Muscle layer of duodenum (tissue), 2 donors: Measurements from ENCODE around the gene DTYMK.
A peak's percentile ranks its signal among the peaks of the same experiment; 100 is the strongest.

ENCODE experiments used
- H3K27ac ChIP-seq: one replicate; pipeline ENCODE4 v1.7.0; 2013; ENCODE audit warnings: mild to moderate bottlenecking, low read length
- H3K27me3 ChIP-seq: one replicate; pipeline ENCODE4 v1.7.0; 2013; ENCODE audit warnings: low read depth, mild to moderate bottlenecking, control low read depth, low read length
- H3K36me3 ChIP-seq, 2 donors: one replicate each; pipeline ENCODE4 v1.7.0; 2013; ENCODE audit warnings: low read length in 2 of 2, control low read depth in 1 of 2, mild to moderate bottlenecking in 1 of 2; ENCODE audit not compliant: insufficient read depth in 2 of 2, control insufficient read depth in 1 of 2
- H3K4me1 ChIP-seq, 2 donors: one replicate each; pipeline ENCODE4 v1.7.0; 2013; ENCODE audit warnings: low read length in 2 of 2, mild to moderate bottlenecking in 2 of 2, control low read depth in 1 of 2, moderate library complexity in 1 of 2; ENCODE audit not compliant: insufficient read depth in 2 of 2, control insufficient read depth in 1 of 2
- H3K4me3 ChIP-seq, 2 donors: one replicate each; pipeline ENCODE4 v1.7.0; 2013; ENCODE audit warnings: low read length in 2 of 2, low read depth in 1 of 2, mild to moderate bottlenecking in 1 of 2
- H3K9me3 ChIP-seq, 2 donors: one replicate each; pipeline ENCODE4 v1.7.0; 2013; ENCODE audit warnings: low read length in 2 of 2, control low read depth in 1 of 2, mild to moderate bottlenecking in 1 of 2; ENCODE audit not compliant: control insufficient read depth in 1 of 2
- donor health status: healthy.

Gene DTYMK

DNA sequence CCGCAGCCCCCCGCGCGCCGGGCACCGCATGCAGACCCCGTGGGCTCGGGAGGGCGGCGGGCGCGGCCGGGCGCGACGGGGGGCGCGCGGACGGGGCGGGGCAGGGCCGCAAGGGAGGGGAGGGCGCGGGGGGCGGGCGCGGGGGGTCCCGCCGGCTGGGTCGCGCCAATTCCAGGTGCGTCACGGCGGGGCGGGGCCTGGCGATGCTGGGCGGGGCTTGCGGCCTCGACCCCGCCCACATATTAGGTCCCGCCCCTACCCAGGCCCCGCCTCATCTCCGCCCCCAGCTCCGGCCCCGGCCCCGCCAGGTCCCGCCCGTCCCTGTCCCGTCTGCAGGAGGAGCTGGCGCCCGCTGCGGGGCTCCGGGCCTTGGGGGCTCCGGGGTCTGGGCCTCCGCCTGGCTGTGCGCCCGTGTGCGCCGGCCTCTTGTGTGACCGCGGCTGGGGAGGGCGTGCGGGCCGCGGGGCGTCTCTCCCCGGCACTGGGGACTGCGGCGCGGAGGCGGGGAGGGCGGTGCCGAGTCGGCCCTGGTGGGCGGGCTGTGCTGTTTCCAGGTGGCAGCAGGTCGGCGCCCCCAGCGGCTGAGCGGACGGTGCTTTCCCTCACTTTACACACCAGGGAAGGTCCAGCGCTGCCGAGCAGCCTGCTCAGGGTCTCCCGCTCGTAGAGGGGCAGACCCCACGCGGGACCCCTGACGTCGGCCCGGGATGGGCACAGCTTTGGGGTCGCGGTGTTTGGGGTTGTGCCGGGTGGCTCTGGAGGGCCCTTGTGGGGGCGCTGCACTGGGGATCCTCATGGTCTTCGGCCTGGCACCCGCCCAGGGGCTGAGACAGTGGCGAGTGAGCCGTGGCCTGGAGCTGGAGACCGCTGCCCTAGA lies 15.8 kb upstream of the DTYMK start:
- Histone ChIP-seq H3K36me3 (peaks cover 6 to 19% of the 10 kb centered on the region in 2 donors), H3K9me3 (no peaks in the 10 kb centered on the region), H3K27me3 (no peaks in the 10 kb centered on the region), H3K27ac (no peak overlapping the region), H3K4me3 (peak overlapping the region; percentile 66 to 84), H3K4me1 (peaks cover 0 to 18% of the 10 kb centered on the region in 2 donors)

DNA sequence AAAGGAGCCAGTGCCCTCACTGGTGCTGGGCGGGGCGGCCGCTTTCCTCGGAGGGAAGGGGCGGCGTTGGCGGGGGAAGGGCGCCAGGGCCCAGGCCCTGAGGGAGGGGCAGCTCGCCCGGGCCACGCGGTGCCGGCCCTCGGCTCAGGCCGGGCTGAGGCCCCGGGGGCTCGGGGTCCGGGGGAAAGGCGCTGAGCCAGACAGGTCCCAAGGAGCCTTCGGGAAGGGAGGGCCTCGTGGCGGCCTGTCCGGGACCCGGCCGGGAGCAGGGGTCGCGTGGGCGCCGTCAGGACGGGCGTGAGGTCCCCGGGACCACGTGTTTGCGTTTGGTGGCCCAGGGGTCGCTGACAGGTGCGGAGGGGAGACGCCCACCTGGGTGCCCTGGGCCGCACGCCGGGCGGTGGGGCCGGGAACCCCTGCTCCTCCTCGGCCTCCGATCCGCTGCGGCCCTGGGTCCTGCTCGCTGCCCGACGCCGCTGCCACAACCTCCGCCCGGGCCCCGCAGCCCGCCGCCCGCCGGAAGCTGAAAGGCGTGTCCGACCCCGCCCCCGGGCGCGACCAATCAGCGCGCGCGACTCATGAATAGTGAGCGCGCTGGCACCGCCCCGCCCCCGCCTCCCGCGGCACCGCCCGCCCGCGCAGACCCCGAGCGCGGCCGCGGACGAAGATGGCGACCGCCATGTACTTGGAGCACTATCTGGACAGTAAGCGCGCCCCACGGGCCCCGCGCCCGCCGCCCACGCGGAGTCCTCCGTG lies 15.0 kb upstream of the DTYMK start, which contains the start of gene ING5:
Gene ING5, plus strand, starts transcription at position 641 of the 756 bp plus-strand sequence. Its CDS starts 27 bp downstream, at position 668.
- H3K9me3 ChIP-seq: no peaks in the 10 kb centered on the region
- peaks cover 5 to 11% of the 10 kb centered on the region in 2 donors for H3K36me3 ChIP-seq
- H3K27ac ChIP-seq: no peak within 1 kb of the TSS
- H3K27me3 ChIP-seq: no peaks in the 10 kb centered on the region
- H3K4me3 ChIP-seq: peak within 1 kb of the TSS; percentile 66 to 84
- H3K4me1 ChIP-seq: peaks cover 0 to 18% of the 10 kb centered on the region in 2 donors

DNA sequence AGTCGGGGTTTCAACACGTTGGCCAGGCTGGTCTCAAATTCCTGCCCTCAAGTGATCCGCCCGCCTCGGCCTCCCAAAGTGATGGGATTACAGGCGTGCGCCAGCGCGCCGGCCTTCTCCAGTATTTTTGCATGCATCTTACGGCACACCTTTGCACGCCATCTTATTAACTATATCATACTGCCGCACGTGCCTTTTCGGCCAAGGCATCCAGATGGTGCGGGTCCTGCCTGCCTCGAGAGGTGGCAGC lies 14.5 kb upstream of the DTYMK start:
- peaks cover 0 to 18% of the 10 kb centered on the region in 2 donors for H3K4me1 ChIP-seq
- peak overlapping the region; percentile 52 to 75 for H3K4me3 ChIP-seq
- no peak overlapping the region for H3K27ac ChIP-seq
- no peaks in the 10 kb centered on the region for H3K27me3 ChIP-seq
- peaks cover 5 to 6% of the 10 kb centered on the region in 2 donors for H3K36me3 ChIP-seq
- H3K9me3 ChIP-seq: no peaks in the 10 kb centered on the region

DNA sequence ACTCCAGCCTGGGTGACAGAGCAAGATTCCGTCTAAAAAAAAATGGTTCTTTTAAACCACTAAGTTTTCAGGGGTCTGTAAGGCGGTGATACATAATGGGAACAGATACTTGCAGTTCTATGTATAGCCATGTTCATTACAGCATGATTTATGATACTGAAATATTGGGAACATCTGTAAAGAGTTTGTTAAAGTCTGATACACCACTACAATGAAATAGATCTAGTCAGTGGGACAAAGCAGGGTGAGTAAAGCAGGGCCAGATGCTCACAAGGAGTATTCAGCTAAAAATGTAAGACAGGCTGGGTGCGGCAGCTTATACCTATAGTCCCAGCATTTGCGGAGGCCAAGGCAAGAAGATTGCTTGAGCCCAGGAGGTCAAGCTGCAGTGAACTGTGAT lies 9.0 kb upstream of the DTYMK start:
- Histone ChIP-seq H3K9me3 (no peaks in the 10 kb centered on the region), H3K4me3 (no peak overlapping the region), H3K36me3 (peaks cover 7 to 14% of the 10 kb centered on the region in 2 donors), H3K27ac (no peak overlapping the region), H3K27me3 (no peaks in the 10 kb centered on the region), H3K4me1 (no peaks in the 10 kb centered on the region)

DNA sequence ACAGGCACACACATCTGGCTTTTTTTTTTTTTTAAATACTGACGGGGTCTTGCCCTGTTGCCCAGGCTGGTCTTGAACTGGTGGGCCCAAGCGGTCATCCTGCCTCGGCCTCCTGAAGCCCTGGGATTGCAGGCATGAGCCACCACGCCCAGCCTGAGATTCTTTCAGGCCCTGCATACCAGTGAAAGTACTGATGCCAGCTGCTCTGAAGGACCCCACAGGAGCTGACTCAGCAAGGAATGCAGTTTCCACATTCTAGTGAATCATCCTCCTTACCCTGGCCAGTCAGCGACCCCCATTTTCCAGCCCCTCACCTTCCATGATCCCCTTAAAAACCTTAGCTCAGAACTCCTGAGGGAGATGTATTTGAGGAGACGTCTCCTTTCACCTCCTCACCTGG lies 5.8 kb upstream of the DTYMK start:
- Histone ChIP-seq H3K4me3 (no peak overlapping the region), H3K9me3 (no peaks in the 10 kb centered on the region), H3K4me1 (peaks cover 5 to 12% of the 10 kb centered on the region in 2 donors), H3K27ac (no peak overlapping the region), H3K36me3 (peaks cover 15 to 25% of the 10 kb centered on the region in 2 donors), H3K27me3 (no peaks in the 10 kb centered on the region)

DNA sequence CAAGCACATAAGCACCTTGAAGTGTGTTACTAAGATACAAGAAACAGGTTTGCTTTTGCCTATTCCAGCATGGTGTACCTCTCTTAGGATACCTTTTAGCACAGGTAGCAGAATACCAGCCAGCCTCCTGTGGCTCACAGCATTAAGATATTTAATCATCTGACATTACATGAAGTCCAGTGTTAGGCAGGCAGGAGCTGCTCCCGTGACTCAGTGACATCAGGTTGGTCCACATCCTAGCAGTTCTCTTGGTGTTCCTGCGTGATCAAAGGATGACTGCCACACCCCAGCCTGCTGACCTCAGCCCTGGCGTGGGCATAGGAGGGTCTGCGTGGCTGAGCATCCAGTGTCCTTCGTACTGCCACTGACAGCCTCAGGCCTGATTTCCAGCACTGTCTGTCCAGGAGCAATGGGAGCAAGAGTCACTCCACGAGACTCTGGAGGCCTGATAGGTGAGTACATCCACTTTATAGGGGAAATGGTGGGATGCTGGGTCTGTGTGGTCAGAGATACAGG lies 3.6 kb upstream of the DTYMK start:
- peaks cover 5 to 20% of the 10 kb centered on the region in 2 donors for H3K4me1 ChIP-seq
- peaks cover 15 to 25% of the 10 kb centered on the region in 2 donors for H3K36me3 ChIP-seq
- H3K27ac ChIP-seq: no peak overlapping the region
- no peaks in the 10 kb centered on the region for H3K27me3 ChIP-seq
- no peaks in the 10 kb centered on the region for H3K9me3 ChIP-seq
- H3K4me3 ChIP-seq: no peak overlapping the region

DNA sequence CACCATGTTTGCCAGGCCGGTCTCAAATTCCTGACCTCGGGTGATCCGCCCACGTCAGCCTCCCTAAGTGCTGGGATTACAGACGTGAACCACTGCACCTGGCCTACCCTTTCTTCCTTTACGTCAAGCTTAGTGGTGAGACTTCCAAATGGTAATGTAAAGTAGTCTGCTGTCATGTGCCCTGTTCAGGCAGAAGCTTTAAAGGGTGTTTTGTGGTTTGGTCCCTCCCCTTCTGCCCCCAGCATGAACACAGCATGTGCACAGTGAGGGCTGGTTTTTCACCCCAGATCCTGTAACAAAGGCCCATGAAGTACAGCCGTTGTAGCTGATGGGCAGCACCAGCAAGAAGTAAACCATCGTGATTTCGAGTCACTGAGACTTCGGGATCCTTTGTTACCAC lies 2.7 kb upstream of the DTYMK start:
- Histone ChIP-seq H3K27me3 (no peaks in the 10 kb centered on the region), H3K36me3 (peaks cover 12 to 21% of the 10 kb centered on the region in 2 donors), H3K9me3 (no peaks in the 10 kb centered on the region), H3K4me3 (no peak overlapping the region), H3K27ac (no peak overlapping the region), H3K4me1 (peaks cover 5 to 20% of the 10 kb centered on the region in 2 donors)

DNA sequence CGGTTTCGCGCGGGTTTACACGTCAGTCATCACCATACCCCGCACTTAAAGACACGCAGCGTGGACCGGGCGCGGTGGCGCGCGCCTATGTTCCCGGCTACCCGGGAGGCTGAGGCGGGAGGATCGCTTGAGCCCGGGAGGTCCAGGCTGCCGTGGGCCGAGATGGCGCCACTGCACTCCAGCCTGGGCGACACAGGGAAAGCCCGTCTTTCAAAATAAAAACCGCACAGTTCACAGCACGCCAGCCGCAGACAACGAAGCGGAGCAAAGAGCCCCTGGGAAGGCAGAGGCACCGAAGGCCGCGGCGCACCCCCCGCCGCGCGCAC lies 328 bp downstream of the DTYMK start:
- peaks cover 5 to 20% of the 10 kb centered on the region in 2 donors for H3K4me1 ChIP-seq
- H3K4me3 ChIP-seq: peak overlapping the region; percentile 74
- H3K27ac ChIP-seq: no peak overlapping the region
- no peaks in the 10 kb centered on the region for H3K27me3 ChIP-seq
- H3K36me3 ChIP-seq: peaks cover 8 to 11% of the 10 kb centered on the region in 2 donors
- H3K9me3 ChIP-seq: no peaks in the 10 kb centered on the region

DNA sequence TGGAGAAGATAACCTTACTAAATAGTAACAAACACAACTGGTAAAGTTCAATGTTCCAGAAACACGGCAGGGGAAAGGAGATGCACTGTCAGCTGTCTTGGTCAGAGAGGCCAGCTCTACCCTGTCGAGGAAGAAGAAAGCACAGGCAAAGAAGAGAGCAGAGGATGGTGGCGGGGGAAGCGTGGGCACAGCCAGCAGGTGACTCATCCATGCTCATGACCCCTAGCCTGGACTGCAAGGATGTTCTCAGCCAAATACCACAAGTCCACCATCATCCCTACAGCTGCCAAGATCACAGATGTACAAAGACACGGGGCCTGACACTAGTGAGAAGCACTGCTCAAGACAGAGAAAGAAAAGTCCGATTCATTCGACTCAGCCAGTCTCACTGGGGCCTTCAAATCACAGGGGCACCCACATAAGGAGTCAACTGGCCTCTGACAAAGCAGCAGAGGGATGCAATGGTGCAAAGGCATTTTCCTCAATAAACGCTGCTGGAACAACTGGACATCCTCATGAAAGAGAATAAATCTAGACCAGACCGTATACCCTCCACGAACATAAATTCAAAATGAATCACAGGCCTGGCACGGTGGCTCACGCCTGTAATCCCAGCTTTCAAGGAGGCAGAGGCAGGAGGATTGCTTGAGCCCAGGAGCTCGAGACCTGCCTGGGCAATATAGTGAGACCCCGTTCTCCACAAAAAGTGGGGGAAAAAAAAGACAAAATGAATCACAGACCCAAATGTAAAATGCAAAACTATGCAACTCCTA lies 5.6 kb downstream of the DTYMK start:
- Histone ChIP-seq H3K4me3 (no peak overlapping the region), H3K36me3 (peaks cover 23 to 38% of the 10 kb centered on the region in 2 donors), H3K9me3 (no peaks in the 10 kb centered on the region), H3K27ac (no peak overlapping the region), H3K4me1 (peaks cover 0 to 12% of the 10 kb centered on the region in 2 donors), H3K27me3 (no peaks in the 10 kb centered on the region)

DNA sequence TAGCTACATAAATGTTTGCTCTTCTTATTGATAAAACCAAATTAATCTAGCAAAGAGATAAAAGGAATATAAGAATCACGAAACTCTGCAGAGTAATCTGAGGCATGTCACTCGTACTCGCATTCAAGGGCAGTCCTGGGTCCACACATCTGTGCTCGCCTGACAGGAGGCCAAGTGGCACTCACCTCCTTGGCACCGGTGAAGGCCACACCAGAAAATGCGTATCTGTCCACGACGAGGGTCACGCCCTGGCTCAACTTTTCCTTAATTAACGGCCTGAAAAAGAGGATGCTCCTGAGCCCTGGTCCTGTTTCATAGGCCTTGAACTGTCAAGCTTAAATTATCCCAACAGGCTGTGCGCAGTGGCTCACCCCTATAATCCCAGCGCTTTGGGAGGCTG lies 6.6 kb downstream of the DTYMK start:
- H3K36me3 ChIP-seq: peaks cover 23 to 44% of the 10 kb centered on the region in 2 donors

More for the DNA sequence above, 6.6 kb downstream of the DTYMK start:
- no peak overlapping the region for H3K27ac ChIP-seq
- H3K4me3 ChIP-seq: no peak overlapping the region
- peaks cover 0 to 6% of the 10 kb centered on the region in 2 donors for H3K4me1 ChIP-seq
- H3K27me3 ChIP-seq: no peaks in the 10 kb centered on the region
- no peaks in the 10 kb centered on the region for H3K9me3 ChIP-seq
